HL-60 (cell line): Measurements from ENCODE around the gene STEAP1B.

Experiments used
- CTCF ChIP-seq: IDR thresholded peaks from one replicate; pipeline ENCODE4 v1.5.1; 2011; ENCODE audit warnings: low read length, control low read depth, inconsistent platforms; ENCODE audit not compliant: insufficient read depth
- GABPA ChIP-seq: IDR thresholded peaks from 2 replicates; pipeline ENCODE4 v1.6.1; 2012; ENCODE audit warnings: low read depth
- SPI1 ChIP-seq: IDR thresholded peaks from 2 replicates; pipeline ENCODE4 v1.6.1; 2012; ENCODE audit warnings: low read depth, mild to moderate bottlenecking, borderline replicate concordance

DNA sequence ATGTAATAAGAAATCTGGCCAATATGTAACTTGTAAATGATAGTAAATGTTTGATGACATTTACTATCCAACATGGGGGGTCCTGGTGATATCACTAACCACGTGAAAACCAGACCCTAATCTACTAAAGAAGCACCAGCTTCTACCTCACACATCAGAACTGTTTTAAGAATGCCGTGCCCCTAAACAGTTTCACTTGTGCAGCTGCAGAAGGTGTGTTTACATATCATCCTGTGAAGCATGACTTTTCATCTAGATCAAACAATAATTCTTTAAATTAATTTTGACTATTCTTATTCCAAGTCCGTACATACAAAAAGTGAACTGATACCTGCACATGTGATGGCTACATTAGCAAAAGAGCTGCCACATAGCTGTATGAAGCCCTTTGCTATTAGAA, 61.0 kb downstream of the STEAP1B start:
- no peak for TF ChIP-seq CTCF
- no peak for TF ChIP-seq GABPA
- TF ChIP-seq SPI1, result no peak
